ENCODE results near the gene C17orf114.

Gene C17orf114

DNA sequence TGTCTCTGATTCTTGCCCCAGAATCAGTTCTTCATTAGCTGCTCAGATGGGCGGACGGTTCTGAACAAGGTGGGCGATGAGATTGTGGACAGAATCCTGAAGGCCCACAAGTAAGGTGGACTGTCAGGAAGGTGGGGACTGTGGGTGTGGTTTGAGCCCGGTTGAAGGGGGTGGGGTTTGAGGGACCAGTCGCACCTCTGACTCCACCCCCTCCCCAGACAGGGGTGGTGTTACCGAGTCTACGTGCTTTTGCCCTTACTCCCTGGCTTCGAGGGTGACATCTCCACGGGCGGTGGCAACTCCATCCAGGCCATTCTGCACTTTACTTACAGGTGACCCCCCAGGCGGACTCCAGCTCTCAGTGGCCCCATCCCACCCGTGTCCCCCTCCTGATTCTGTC, 16.1 kb upstream of the C17orf114 start:
- ATAC-seq (ENCODE audit: low read depth) (no peak), DNase-seq (no peak)
- no peak overlapping the region for H3K23ac ChIP-seq (ENCODE audit: low read depth, low read length)
- H3K36me3 ChIP-seq (ENCODE audit: control insufficient read depth, insufficient read depth, low read length), result peaks cover 52% of the 10 kb centered on the region
- H2AFZ ChIP-seq (replicated peaks; ENCODE audit: low read length, poor library complexity), result no peak overlapping the region
- CTCF ChIA-PET, result no interaction called here
- H4K5ac ChIP-seq (ENCODE audit: low read depth, low read length), result no peak overlapping the region
- no peak overlapping the region for H3K4me2 ChIP-seq (ENCODE audit: low read depth, low read length)
- no peak overlapping the region for H2BK120ac ChIP-seq (ENCODE audit: low read depth, low read length)
- no TSS peak for BruUV-seq (replicated peaks)
- H3K18ac ChIP-seq (ENCODE audit: low read depth, low read length), result no peak overlapping the region
- no peak overlapping the region for H3K56ac ChIP-seq (ENCODE audit: extremely low read depth, insufficient read depth, low read length)
- H3K27me3 ChIP-seq (ENCODE audit: control insufficient read depth, insufficient read depth, low read length), result no peaks in the 10 kb centered on the region
- no peak overlapping the region for H2AK9ac ChIP-seq (replicated peaks; ENCODE audit: low read depth, low read length, poor library complexity)
- in situ Hi-C loops (cut with MboI; ENCODE audit: low sequenced_read_pairs), result no loop called here
- H3K9me1 ChIP-seq (ENCODE audit: insufficient read depth, low read length), result 0 out of 2 replicates have a peak, but pooled peaks cover 4% of the 10 kb centered on the region
- POLR2A ChIA-PET (ENCODE audit: unreplicated experiment), result no interaction called here
- intact Hi-C loops (cut with micrococcal nuclease), result no loop called here
- H3K4ac ChIP-seq (ENCODE audit: low read depth, low read length), result no peak overlapping the region
- H3K4me3 ChIP-seq (ENCODE audit: insufficient read depth, low read depth, low read length), result no peak overlapping the region
- dilution Hi-C loops (cut with HindIII; ENCODE audit: low sequenced_read_pairs, unreplicated experiment), result no loop called here
- H3K9ac ChIP-seq (ENCODE audit: low read depth, low read length), result no peak overlapping the region
- H3K4me1 ChIP-seq (ENCODE audit: control insufficient read depth, insufficient read depth, low read length), result no peaks in the 10 kb centered on the region
- TF ChIP-seq MAFK (IDR thresholded peaks at IDR 0.05; ENCODE audit: low read depth, low read length), result no peak
- no peak for TF ChIP-seq POLR2A (IDR thresholded peaks at IDR 0.05; ENCODE audit: low read depth, low read length)
- TF ChIP-seq, protein P1, sequence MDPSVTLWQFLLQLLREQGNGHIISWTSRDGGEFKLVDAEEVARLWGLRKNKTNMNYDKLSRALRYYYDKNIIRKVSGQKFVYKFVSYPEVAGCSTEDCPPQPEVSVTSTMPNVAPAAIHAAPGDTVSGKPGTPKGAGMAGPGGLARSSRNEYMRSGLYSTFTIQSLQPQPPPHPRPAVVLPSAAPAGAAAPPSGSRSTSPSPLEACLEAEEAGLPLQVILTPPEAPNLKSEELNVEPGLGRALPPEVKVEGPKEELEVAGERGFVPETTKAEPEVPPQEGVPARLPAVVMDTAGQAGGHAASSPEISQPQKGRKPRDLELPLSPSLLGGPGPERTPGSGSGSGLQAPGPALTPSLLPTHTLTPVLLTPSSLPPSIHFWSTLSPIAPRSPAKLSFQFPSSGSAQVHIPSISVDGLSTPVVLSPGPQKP (IDR thresholded peaks at IDR 0.05; ENCODE audit: borderline replicate concordance, low read depth, low read length), result no peak
- no peak for TF ChIP-seq NFE2L2 (IDR thresholded peaks at IDR 0.05; ENCODE audit: low read depth, low read length)
- no peak for TF ChIP-seq BHLHE40 (IDR thresholded peaks at IDR 0.05; ENCODE audit: low read depth, low read length)
- no peak for TF ChIP-seq MXI1 (IDR thresholded peaks at IDR 0.05; ENCODE audit: borderline replicate concordance, low read depth, low read length)
- TF ChIP-seq SMC3 (IDR thresholded peaks at IDR 0.05; ENCODE audit: low read depth, low read length), result no peak
- no peak for TF ChIP-seq CEBPB (IDR thresholded peaks at IDR 0.05; ENCODE audit: low read depth, low read length)
- TF ChIP-seq, protein P2, sequence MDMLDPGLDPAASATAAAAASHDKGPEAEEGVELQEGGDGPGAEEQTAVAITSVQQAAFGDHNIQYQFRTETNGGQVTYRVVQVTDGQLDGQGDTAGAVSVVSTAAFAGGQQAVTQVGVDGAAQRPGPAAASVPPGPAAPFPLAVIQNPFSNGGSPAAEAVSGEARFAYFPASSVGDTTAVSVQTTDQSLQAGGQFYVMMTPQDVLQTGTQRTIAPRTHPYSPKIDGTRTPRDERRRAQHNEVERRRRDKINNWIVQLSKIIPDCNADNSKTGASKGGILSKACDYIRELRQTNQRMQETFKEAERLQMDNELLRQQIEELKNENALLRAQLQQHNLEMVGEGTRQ (IDR thresholded peaks at IDR 0.05; ENCODE audit: low read depth, low read length), result no peak
- TF ChIP-seq FOS (IDR thresholded peaks at IDR 0.05; ENCODE audit: low read depth, low read length), result no peak
- no peak for TF ChIP-seq RFX5 (IDR thresholded peaks at IDR 0.05; ENCODE audit: low read depth, low read length)
- TF ChIP-seq, protein P3, sequence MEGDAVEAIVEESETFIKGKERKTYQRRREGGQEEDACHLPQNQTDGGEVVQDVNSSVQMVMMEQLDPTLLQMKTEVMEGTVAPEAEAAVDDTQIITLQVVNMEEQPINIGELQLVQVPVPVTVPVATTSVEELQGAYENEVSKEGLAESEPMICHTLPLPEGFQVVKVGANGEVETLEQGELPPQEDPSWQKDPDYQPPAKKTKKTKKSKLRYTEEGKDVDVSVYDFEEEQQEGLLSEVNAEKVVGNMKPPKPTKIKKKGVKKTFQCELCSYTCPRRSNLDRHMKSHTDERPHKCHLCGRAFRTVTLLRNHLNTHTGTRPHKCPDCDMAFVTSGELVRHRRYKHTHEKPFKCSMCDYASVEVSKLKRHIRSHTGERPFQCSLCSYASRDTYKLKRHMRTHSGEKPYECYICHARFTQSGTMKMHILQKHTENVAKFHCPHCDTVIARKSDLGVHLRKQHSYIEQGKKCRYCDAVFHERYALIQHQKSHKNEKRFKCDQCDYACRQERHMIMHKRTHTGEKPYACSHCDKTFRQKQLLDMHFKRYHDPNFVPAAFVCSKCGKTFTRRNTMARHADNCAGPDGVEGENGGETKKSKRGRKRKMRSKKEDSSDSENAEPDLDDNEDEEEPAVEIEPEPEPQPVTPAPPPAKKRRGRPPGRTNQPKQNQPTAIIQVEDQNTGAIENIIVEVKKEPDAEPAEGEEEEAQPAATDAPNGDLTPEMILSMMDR (conservative IDR thresholded peaks at IDR 0.05; ENCODE audit: low read depth, low read length), result no peak
- TF ChIP-seq MAZ (IDR thresholded peaks at IDR 0.05; ENCODE audit: borderline replicate concordance, low read depth, low read length), result no peak
- no peak for TF ChIP-seq RAD21 (IDR thresholded peaks at IDR 0.05; ENCODE audit: low read length)
- TF ChIP-seq CHD1 (IDR thresholded peaks at IDR 0.05; ENCODE audit: low read depth, low read length), result no peak
- TF ChIP-seq RCOR1 (IDR thresholded peaks at IDR 0.05; ENCODE audit: insufficient replicate concordance, low read length), result no peak
- H2BK15ac ChIP-seq (ENCODE audit: low read depth, low read length), result no peak overlapping the region
- no peak overlapping the region for H2AK5ac ChIP-seq (ENCODE audit: low read depth, low read length)
- H4K8ac ChIP-seq (ENCODE audit: low read depth in 2 of 2, low read length in 2 of 2), result no peak overlapping the region
- no peaks in the 10 kb centered on the region for H3K9me3 ChIP-seq (ENCODE audit: control insufficient read depth, insufficient read depth, low read length)
- 87% methylated on average over 5 of the region's 12 CpGs; no CpG with 5 or more reads in 1 of the 2 experiments for WGBS, 2 experiments (ENCODE audit: extremely low coverage in 2 of 2, insufficient read length in 1 of 2)
- H3K79me1 ChIP-seq (ENCODE audit: low read depth in 1 of 2, low read length in 2 of 2), result no peaks in the 10 kb centered on the region
- no peak overlapping the region for H2BK20ac ChIP-seq (ENCODE audit: low read depth, low read length)
- no peak overlapping the region for H4K91ac ChIP-seq (ENCODE audit: insufficient read depth, low read depth, low read length)
- no peak overlapping the region for H3K27ac ChIP-seq (ENCODE audit: insufficient read depth, low read length)
- no peak overlapping the region for H3K14ac ChIP-seq (replicated peaks; ENCODE audit: low read depth, low read length)
- H4K20me1 ChIP-seq (ENCODE audit: insufficient read depth, low read length), result peaks cover 8% of the 10 kb centered on the region; the same call in 1 of the 2 replicates
- no peak overlapping the region for H2BK5ac ChIP-seq (ENCODE audit: low read depth, low read length, poor library complexity, severe bottlenecking)
